ENCODE results near the gene HMCN1.

Gene HMCN1

DNA sequence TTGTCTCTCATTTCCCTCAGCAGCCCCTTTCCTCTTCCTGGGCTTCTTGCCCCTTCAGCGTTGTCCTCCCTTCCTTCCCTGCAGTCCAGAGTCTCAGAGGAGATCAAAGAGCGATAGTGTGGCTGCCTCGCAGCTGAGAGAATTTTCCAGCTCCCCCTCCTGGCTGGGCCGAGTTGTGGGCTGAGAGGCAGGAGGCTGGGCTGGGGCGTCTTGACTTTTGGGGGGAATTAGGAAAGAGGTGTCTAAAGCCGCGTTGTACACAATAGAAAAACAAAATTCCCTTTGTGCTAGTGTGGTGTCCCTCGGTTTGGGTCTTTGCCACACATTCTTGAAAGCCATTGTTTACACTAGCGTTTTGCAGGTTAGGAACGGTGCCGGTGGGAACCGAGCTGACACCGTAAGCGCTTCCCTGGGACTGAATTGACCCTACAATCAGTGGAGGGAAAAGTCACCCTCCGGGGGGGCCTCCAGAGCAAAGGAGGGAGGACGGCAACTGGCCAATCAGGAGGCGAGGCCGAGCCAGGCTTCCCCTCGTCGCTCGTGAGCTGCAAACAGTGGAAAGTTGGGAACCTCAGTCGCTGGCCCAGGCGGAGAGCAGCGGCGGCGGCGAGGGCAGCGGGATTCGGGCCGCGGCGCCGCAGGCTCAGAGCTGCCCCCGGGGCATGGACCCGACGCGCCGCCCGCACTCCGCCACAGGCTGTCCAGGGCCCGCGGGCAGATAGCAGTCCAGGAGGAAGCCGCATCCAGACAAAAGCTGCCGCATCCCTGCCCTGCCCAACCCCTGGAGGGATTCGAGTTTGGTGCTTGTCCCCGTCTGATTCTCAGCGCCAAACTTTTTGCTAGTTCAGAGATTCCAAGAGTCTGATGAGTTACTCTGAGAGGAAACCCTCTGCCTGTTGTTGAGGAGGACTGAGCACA is at the start of gene HMCN1:
Gene HMCN1, plus strand, starts transcription at position 574 of the 918 bp plus-strand sequence. CDS start 389 bp downstream, outside the sequence.
- intact Hi-C loops (cut with DNase I), result no loop called here

DNA sequence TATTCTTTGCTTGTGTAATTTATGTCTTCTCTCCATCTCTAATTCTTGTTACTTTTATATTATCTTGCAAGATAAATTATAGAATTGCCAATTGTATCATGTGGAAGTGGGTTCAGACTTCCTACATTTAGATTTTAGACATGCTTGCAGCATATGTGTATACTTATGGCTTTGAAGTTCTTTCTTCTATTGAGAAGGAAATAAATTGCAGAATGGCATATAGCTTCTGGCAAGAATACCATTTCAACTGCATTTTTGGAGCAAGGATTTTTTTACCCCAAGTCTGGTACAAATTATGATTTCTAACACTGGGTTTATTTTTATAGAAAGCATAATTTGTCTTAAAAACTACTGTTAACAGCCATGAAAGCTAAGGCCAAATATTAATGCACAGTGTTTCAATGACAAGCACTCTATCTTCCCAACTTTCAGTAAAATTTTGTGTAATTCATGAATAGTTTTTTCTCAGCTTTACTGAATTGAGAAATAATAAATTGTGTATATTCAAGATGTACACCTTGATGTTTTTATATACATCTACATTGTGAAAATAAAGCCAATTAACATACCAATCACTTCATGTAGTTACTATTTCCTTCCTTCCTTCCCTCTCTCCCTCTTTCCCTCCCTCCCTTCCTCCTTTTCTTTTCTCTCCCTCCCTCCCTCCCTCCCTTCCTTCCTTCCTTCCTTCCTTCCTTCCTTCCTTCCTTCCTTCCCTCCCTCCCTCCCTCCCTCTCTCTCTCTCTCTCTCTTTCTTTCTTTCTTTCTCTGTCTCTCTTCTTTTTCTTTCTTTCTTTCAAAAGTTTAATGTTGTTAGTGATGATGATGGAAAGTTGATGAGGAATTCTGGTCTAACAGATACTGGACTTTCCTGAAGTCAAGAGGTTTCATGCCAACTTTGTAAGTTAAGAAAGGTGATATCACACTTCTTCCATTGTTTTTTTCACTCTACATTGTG is 47.1 kb upstream of the HMCN1 start:
- intact Hi-C loops (cut with DNase I), result no loop called here
- DNase-seq, result no peak

More for the DNA sequence above, at the start of gene HMCN1:
- peak in 41 of 42 donors; percentile 18 to 76 (median 43) for DNase-seq

DNA sequence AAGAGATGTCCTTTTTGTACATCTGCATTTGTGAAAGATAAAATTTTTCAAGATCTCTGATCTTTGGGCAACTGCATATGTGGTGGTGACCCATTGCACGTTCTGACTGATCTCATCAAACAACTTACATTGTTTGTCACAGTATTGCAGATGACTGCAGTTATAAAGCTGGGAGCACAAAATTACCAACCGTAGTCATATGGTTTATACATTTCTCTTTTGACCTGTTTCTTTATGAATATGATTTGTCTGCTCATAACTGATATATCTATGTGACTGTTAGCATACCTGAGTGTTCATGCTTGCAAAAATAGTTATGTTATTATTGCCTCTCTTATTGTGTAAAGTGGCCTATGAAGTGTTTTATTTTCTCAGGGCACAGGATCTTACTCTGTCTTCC is 43.7 kb upstream of the HMCN1 start:
- intact Hi-C loops (cut with DNase I), result no loop called here
- DNase-seq, result no peak

GRCh38 chr1:185693654-185694053 is 40.5 kb upstream of the HMCN1 start:
- intact Hi-C loops (cut with DNase I), result no loop called here
- DNase-seq, result no peak

DNA sequence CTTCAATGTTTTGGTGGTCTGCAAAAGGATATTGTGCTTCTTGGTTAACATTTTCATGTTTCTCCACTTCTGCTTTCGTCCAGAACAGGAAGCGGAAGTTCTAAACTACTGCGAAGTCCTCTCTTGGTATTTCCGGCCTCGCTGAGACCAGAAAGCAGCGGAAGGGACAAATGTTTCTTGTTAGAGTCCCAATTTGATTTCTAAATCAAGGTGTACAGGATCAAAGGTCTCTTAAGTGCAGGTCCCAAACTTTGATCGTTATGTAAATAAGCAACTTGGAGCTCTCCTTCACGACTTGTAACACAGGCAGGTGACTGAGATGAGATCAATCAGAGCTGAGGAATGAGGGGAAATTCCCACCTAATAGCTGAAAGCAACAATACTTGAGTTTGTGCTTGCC is 40.1 kb upstream of the HMCN1 start:
- intact Hi-C loops (cut with DNase I), result no loop called here
- peak in 3 of 42 donors; percentile 10 to 29 (median 13) for DNase-seq

DNA sequence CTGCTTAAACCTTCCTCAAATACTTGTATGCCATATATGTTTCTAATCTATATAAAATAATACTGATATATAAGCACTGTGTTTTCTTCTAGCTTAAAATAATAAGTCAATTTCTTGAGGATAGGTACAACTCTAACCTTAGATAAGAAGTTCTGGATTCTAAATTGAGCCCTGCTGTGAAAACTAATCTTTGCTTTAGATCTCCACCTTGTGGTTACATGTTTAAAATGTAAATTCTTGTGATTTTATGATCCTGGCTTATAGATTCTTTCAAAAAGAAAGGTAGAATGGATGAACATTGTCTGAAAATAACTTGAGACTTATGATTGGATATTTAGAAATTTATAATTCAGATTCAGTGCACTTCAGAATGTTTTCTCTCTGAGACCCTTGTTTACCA is 38.9 kb upstream of the HMCN1 start:
- no peak for DNase-seq
- intact Hi-C loops (cut with DNase I), result no loop called here

GRCh38 chr1:185696422-185697150 is 37.6 kb upstream of the HMCN1 start:
- DNase-seq, result no peak
- intact Hi-C loops (cut with DNase I), result no loop called here

DNA sequence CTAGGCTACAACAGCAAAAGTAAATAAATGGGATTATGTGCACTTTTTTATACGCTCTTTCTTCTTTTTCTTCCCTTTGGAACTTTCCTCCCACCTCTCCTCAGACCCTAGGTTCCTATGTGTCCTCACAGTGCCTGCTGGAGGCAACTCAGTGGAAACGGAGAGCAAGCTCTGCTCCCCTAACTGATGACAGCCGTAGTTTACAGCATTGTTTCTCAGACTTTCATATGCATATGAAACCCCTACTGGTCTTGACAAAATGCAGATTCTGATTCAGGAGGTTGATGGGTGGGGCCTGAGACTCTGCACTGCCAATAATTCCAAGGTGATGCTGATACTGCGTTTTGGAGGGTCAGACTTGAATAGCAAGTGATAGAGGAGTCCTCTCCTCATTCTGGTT is 34.3 kb upstream of the HMCN1 start:
- intact Hi-C loops (cut with DNase I), result no loop called here
- DNase-seq, result no peak

GRCh38 chr1:185701650-185702049 is 32.5 kb upstream of the HMCN1 start:
- intact Hi-C loops (cut with DNase I), result no loop called here
- no peak for DNase-seq

DNA sequence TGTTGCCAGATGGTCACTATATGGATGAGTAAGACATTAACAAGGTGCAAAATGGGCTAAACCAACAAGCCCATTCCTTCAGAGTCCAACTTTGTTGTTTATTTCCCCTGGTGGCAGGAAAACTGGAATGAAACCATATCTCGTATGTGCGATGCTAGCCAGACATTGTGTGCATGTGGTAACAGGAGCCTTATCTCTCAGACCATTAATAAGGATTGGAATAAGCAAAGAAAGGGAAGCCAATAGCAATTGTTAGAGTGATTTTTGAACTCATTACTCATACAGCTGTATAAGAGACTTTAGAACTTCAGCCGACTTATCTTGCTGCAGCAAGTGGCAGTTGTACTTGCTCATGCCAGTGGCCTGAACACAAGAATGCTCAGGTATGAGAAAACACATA is 30.0 kb upstream of the HMCN1 start:
- intact Hi-C loops (cut with DNase I), result no loop called here

GRCh38 chr1:185716095-185716494 is 18.1 kb upstream of the HMCN1 start:
- DNase-seq, result no peak
- intact Hi-C loops (cut with DNase I), result no loop called here

More for the DNA sequence above, 30.0 kb upstream of the HMCN1 start:
- no peak for DNase-seq

DNA sequence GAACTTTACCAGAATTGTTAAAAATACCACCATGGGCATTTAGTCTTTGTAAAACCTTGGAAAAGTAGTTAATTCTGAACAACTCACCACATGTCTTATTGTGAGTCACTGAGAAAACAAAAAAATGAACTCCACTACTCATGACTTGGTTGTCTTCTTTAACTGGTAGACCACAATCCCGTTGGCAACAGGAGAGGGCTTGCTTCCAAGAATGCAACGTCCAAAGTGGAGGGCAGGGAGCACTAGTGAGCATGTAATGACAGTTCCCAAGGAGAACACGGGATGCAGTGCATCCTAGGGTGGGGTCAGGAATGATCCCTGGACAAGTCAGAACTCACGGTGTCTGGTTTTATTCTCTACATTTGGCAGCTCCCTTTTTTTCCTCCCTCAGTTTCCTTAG is 15.2 kb upstream of the HMCN1 start:
- DNase-seq, result no peak
- intact Hi-C loops (cut with DNase I), result no loop called here

DNA sequence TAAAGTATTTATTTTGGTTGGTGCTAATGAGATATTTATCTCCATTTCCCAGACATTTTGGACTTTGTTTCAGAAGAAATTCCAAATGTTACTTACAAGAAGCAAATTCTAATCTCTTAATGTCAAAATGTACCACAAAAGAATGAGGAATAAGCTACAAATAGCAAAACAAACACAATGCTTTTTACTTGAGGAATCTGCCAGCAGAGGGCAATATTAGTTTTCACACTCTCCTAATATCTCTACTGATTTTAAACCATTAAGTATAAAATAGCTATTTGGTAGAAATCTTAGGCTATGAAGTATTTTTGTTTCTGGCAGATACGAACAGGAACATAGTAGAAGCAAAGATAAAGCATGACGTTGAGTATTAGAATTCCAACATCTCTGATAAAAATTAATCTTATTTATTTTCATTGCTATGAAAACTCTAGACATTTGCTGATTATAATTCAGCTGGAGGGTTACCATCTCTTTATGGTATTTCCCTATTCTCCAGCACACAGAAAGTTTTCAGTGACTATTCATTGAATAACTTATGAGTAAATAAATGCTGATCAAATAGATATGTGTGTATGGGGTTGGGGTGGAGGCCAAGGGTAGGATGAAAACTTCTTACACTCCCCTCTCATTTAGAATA is 13.4 kb upstream of the HMCN1 start:
- intact Hi-C loops (cut with DNase I), result no loop called here
- peak in 4 of 42 donors; percentile 5 to 41 (median 13) for DNase-seq

DNA sequence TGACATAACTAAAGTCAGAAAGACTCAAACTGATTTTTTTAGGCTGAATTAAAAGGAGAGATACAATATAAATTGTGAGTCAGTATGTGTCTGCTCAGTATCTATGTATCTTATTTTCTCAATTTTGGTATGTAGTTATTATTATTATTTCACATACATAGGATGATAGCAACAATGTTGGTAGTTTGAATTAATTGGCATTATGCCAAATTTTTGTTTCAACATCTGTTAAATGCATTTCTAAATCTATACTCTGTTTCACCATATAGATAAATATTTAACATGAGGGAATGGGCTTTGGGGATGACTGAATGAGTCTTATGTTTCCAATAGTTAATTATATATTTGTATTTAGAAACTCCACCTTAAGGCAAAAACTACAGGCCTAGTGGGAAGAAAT is 12.6 kb upstream of the HMCN1 start:
- no peak for DNase-seq
- intact Hi-C loops (cut with DNase I), result no loop called here

- intact Hi-C loops (cut with DNase I), result no loop called here
- no peak for DNase-seq
Measured at GRCh38 chr1:185722098-185722497, 12.1 kb upstream of the HMCN1 start.

GRCh38 chr1:185727726-185728125 is 6.5 kb upstream of the HMCN1 start:
- intact Hi-C loops (cut with DNase I), result no loop called here

DNA sequence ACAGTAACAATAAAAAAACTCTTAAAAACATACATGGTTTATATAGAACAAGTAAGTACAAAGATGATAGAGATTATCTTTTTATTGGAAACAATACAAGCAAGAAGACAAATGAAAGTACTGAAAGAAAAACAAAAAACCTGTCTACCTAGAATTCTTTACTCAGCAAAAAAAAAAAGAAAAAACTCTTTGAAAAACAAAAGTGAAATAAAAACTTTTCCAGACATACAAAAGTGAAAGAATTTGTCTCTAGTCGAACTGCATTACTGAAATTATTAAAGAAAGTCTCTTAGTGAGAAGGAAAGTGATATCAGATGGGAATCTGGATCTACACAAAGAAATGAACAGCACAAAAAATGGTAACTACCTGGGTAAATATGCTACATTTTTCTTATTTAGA is 2.7 kb upstream of the HMCN1 start:
- intact Hi-C loops (cut with DNase I), result no loop called here
- no peak for DNase-seq

More at GRCh38 chr1:185727726-185728125, 6.5 kb upstream of the HMCN1 start:
- DNase-seq, result no peak

- intact Hi-C loops (cut with DNase I), result no loop called here
- no peak for DNase-seq
Measured at GRCh38 chr1:185732951-185733350, 1.2 kb upstream of the HMCN1 start.

Measured in head of caudate nucleus (tissue), 42 donors.